PC-9 (cell line): Measurements from ENCODE around the gene ATP1A3. TPM values are rescaled to one million over a fixed set of nuclear protein-coding genes. Genes with fewer than 3 reads are reported as not detected.

ENCODE experiments used
- BruUV-seq: library from RNA; stranded (reverse); fragments of 400-500 nt; replicated peaks from 2 replicates; lab custom pipeline; 2021; lab: Mats Ljungman, UMichigan
- CTCF ChIA-PET: fragments of 300-600 bp; sonication (Branson Sonifier 250); formaldehyde crosslinking; loops from one replicate; lab custom pipeline; 2022; ENCODE audit warnings: antibody characterized with exemption; lab: Charles Lee
- POLR2A ChIA-PET: fragments of 300-600 bp; sonication (Branson Sonifier 250); formaldehyde crosslinking; loops from one replicate; lab custom pipeline; 2022; ENCODE audit warnings: antibody characterized with exemption; ENCODE audit not compliant: unreplicated experiment; lab: Charles Lee
- DNase-seq, 2 experiments: peaks; one replicate each; pipeline versions ENCODE4 v3.0.0 to v3.0.0-alpha.2; 2015 to 2022; ENCODE audit warnings: mixed read lengths in 1 of 2
- H2AFZ ChIP-seq: fragments of 200-600 bp; sonication (generic); 2 replicates; pipeline ENCODE4 v1.8.1; 2017; ENCODE audit warnings: antibody characterized with exemption
- H3F3A ChIP-seq: fragments of 200-600 bp; sonication (generic); 2 replicates; pipeline ENCODE4 v1.8.1; 2017; ENCODE audit warnings: antibody characterized with exemption, mild to moderate bottlenecking, low read depth; ENCODE audit not compliant: insufficient read depth
- H3K27ac ChIP-seq: fragments of 200-600 bp; sonication (generic); 2 replicates; pipeline ENCODE4 v1.6.1; 2016; ENCODE audit warnings: mixed run types
- H3K27me3 ChIP-seq: fragments of 200-600 bp; sonication (generic); 2 replicates; pipeline ENCODE4 v1.6.1; 2016; ENCODE audit warnings: low read depth, mixed run types; ENCODE audit not compliant: insufficient read depth
- H3K36me3 ChIP-seq: fragments of 200-600 bp; sonication (generic); 2 replicates; pipeline ENCODE4 v1.6.1; 2016; ENCODE audit warnings: low read depth, mixed run types
- H3K4me1 ChIP-seq: fragments of 200-600 bp; sonication (generic); replicated peaks from 2 replicates; pipeline ENCODE4 v1.6.1; 2016; ENCODE audit warnings: mixed run types; ENCODE audit not compliant: insufficient read depth
- H3K4me2 ChIP-seq: fragments of 200-600 bp; sonication (generic); 2 replicates; pipeline ENCODE4 v1.6.1; 2017; ENCODE audit warnings: mixed run types
- H3K4me3 ChIP-seq: fragments of 200-600 bp; sonication (generic); 2 replicates; pipeline ENCODE4 v1.6.1; 2016; ENCODE audit warnings: mixed run types
- H3K79me2 ChIP-seq: fragments of 200-600 bp; sonication (generic); 2 replicates; pipeline ENCODE4 v1.6.1; 2017; ENCODE audit warnings: low read depth, mixed run types
- H3K9me2 ChIP-seq: fragments of 200-600 bp; sonication (generic); 2 replicates; pipeline ENCODE4 v1.8.1; 2017; ENCODE audit warnings: mild to moderate bottlenecking; ENCODE audit not compliant: insufficient read depth
- H3K9me3 ChIP-seq: fragments of 200-600 bp; sonication (generic); 2 replicates; pipeline ENCODE4 v1.8.1; 2016; ENCODE audit warnings: low read depth; ENCODE audit not compliant: insufficient read depth
- H4K20me1 ChIP-seq: fragments of 200-600 bp; sonication (generic); 2 replicates; pipeline ENCODE4 v1.8.1; 2017; ENCODE audit not compliant: insufficient read depth
- EZH2 ChIP-seq: fragments of 200-600 bp; sonication (generic); IDR thresholded peaks from 2 replicates; pipeline ENCODE4 v1.8.0; 2017; ENCODE audit warnings: antibody characterized with exemption, low read depth
- intact Hi-C: fragments of 100-400 bp; cut with micrococcal nuclease; formaldehyde crosslinking; loops from one replicate; pipeline ENCODE4 v1.10.0; 2022; ENCODE audit not compliant: unreplicated experiment
- total RNA-seq: library from RNA; stranded (reverse); gene quantifications from 2 replicates; pipeline ENCODE4 v1.2.3, GENCODE V29; 2021
- TF ChIP-seq, protein P1 (sequence below): fragments of 200-600 bp; sonication (generic); conservative IDR thresholded peaks from 2 replicates; pipeline ENCODE4 v1.6.1; 2017; ENCODE audit warnings: mixed run types, antibody characterized with exemption, mild to moderate bottlenecking, moderate library complexity

ATP1A3 gene
- total RNA-seq, 1 experiment from 2014 or later: not detected

DNA sequence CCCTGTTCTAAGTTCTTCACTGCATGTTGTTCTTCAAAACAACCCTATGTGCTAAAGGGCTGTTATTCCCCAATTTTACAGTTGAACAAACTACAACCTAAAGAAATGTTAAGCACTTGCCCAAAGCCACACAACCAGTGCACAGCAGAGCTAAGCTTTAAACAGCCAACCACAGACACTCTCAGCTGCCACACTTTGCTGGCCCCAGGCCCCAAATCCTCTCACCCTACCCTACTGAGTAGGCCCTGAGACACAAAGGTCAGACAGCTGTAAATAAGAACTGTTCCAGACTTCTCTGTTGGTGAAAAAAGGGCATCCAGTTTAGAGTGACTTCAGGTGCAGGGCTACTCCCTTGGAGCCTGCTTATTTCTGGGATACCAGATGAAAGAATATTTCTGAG is 46.0 kb upstream of the ATP1A3 start:
- DNase-seq: no peak
- Histone ChIP-seq H3K4me3 (no peak overlapping the region), H3K9me3 (no peaks in the 10 kb centered on the region), H3K36me3 (no peaks in the 10 kb centered on the region), H2AFZ (no peak overlapping the region), H3K9me2 (no peaks in the 10 kb centered on the region), H3F3A (no peaks in the 10 kb centered on the region), H3K27me3 (0 out of 2 replicates have a peak, but pooled peaks cover 5% of the 10 kb centered on the region), H3K79me2 (no peaks in the 10 kb centered on the region), H3K4me2 (no peak overlapping the region), H4K20me1 (no peaks in the 10 kb centered on the region), H3K27ac (no peak overlapping the region), H3K4me1 (no peaks in the 10 kb centered on the region)
- TF ChIP-seq, protein P1, sequence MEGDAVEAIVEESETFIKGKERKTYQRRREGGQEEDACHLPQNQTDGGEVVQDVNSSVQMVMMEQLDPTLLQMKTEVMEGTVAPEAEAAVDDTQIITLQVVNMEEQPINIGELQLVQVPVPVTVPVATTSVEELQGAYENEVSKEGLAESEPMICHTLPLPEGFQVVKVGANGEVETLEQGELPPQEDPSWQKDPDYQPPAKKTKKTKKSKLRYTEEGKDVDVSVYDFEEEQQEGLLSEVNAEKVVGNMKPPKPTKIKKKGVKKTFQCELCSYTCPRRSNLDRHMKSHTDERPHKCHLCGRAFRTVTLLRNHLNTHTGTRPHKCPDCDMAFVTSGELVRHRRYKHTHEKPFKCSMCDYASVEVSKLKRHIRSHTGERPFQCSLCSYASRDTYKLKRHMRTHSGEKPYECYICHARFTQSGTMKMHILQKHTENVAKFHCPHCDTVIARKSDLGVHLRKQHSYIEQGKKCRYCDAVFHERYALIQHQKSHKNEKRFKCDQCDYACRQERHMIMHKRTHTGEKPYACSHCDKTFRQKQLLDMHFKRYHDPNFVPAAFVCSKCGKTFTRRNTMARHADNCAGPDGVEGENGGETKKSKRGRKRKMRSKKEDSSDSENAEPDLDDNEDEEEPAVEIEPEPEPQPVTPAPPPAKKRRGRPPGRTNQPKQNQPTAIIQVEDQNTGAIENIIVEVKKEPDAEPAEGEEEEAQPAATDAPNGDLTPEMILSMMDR: no peak
- TF ChIP-seq EZH2: no peak
- ChIA-PET CTCF (no interaction called here), POLR2A (no interaction called here)
- intact Hi-C loops: no loop called here
- no TSS peak for BruUV-seq

DNA sequence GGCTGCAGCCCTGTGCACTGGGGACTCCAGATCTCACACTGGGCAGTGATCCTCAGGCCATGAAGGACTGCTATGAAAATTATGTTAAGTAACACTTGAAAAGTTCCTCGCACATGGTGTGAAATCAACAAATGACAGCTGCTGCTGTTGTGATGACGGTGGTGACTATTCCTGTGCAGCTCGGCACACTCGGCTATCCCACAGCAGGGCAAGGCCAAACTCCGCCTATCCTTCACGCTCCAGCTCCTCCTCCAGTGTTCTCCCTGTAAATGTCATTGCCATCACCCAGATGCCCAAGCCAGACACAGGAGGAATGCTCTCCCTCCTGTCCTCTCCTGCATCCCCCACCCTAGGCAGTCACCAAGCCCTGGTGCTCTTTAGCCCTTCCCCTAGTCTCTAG is 44.6 kb upstream of the ATP1A3 start:
- no peaks in the 10 kb centered on the region for H3K79me2 ChIP-seq
- H3K27ac ChIP-seq: no peak overlapping the region
- no peak overlapping the region for H2AFZ ChIP-seq
- CTCF ChIA-PET: interaction anchor here (0.6 kb wide), 1 partner anchor 1304 kb away, joined by 4 read pairs; no protein-coding TSS in a partner anchor
- no TSS peak for BruUV-seq
- 0 out of 2 replicates have a peak, but pooled peaks cover 5% of the 10 kb centered on the region for H3K27me3 ChIP-seq
- no peak for DNase-seq
- no peaks in the 10 kb centered on the region for H3F3A ChIP-seq
- H4K20me1 ChIP-seq: no peaks in the 10 kb centered on the region
- TF ChIP-seq, protein P1: no peak
- no peak for TF ChIP-seq EZH2
- no peak overlapping the region for H3K4me2 ChIP-seq
- intact Hi-C loops: no loop called here
- H3K9me2 ChIP-seq: no peaks in the 10 kb centered on the region
- H3K36me3 ChIP-seq: no peaks in the 10 kb centered on the region
- POLR2A ChIA-PET: interaction anchor here (0.6 kb wide), 1 partner anchor 284 kb away, joined by 7 read pairs; the partner anchor contains the start of gene CEACAM6
- no peak overlapping the region for H3K4me3 ChIP-seq
- no peaks in the 10 kb centered on the region for H3K9me3 ChIP-seq
- H3K4me1 ChIP-seq: no peaks in the 10 kb centered on the region

DNA sequence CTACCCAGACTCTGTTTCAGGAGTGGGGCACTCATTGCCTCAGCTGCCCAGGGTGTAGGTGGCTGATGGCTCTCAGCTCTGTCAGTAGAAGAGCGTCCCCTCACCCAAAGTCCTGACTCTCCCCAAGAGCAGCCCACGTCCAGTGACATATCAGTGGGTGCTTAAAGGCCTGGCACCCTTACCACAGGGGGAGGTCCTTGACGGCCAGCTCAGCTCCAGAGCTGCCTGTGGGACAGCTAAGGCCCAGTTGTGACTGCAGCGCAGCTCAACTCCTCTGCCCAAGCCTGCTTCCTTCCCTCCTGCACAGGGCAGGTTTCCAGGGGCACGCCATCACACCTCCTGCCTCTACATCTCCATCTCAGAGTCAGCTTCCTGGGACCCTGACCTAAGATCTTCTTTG is 43.6 kb upstream of the ATP1A3 start:
- Histone ChIP-seq H3K9me3 (no peaks in the 10 kb centered on the region), H2AFZ (no peak overlapping the region), H3K79me2 (no peaks in the 10 kb centered on the region), H3K27ac (no peak overlapping the region), H3K4me1 (no peaks in the 10 kb centered on the region), H3K4me3 (no peak overlapping the region), H3K36me3 (no peaks in the 10 kb centered on the region), H3F3A (no peaks in the 10 kb centered on the region), H3K9me2 (no peaks in the 10 kb centered on the region), H4K20me1 (no peaks in the 10 kb centered on the region), H3K4me2 (no peak overlapping the region), H3K27me3 (0 out of 2 replicates have a peak, but pooled peaks cover under 1% of the 10 kb centered on the region)
- intact Hi-C loops: no loop called here
- POLR2A ChIA-PET: no interaction called here
- no TSS peak for BruUV-seq
- DNase-seq: no peak
- CTCF ChIA-PET: no interaction called here
- TF ChIP-seq, protein P1: no peak
- TF ChIP-seq EZH2: no peak
